Epithelial cell of prostate (primary cell): ENCODE results near the gene FOXN1.
"Not testable (repeated sequence)": the region's sequence is repeated elsewhere in the genome, so short reads cannot be mapped to it uniquely, and the experiment has no call there.

ENCODE experiments used
- DNase-seq: peaks from one replicate; pipeline ENCODE4 v3.0.0-alpha.2; 2011; ENCODE audit warnings: low read depth, low spot score
- H3K27ac ChIP-seq: fragments of 450-650 bp; 2 replicates; pipeline ENCODE4 v1.5.1; 2017; ENCODE audit warnings: mild to moderate bottlenecking

FOXN1 gene

GRCh38 chr17:28570716-28571360, 64.7 kb downstream of the FOXN1 start:
- DNase-seq = no peak
- no peak overlapping the region for H3K27ac ChIP-seq

GRCh38 chr17:28571361-28572122, 65.4 kb downstream of the FOXN1 start, which contains the start of gene PIGS:
Gene PIGS, minus strand, starts transcription at chr17:28571524. Its CDS starts 28 bp downstream, at chr17:28571496.
- peak; percentile 37 for DNase-seq
- no peak within 1 kb of the TSS for H3K27ac ChIP-seq

GRCh38 chr17:28572259-28573039, 66.3 kb downstream of the FOXN1 start:
- DNase-seq = no peak
- H3K27ac ChIP-seq = no peak overlapping the region

- H3K27ac ChIP-seq = no peak overlapping the region
- no peak for DNase-seq
These were observed 66.9 kb downstream of the FOXN1 start for GRCh38 chr17:28573040-28573380.

- no peak overlapping the region for H3K27ac ChIP-seq
- DNase-seq = no peak
These were observed 67.4 kb downstream of the FOXN1 start for GRCh38 chr17:28573521-28573920.

- DNase-seq = no peak
These were observed 67.9 kb downstream of the FOXN1 start for GRCh38 chr17:28573966-28574480.

DNA sequence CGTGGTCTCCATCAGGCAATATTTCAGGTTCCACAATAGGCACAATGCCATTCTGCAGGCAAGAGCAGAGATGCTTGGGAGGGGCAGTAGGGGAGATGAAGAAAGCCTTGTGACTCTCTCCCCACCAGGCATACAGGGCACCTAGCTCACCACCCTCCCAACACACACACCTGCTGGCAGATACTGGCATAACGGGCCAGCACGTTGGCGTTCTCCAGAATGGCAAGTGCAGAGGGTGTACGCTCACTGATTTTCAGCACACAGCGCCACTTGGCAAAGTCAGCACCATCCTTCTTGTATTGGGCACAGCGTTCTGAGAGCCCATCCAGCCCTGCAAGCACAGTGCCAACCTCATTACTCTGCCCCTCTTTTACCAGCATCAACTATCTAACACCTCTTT, 68.4 kb downstream of the FOXN1 start:
- no peak overlapping the region for H3K27ac ChIP-seq
- no peak for DNase-seq

More at GRCh38 chr17:28573966-28574480, 67.9 kb downstream of the FOXN1 start:
- no peak overlapping the region for H3K27ac ChIP-seq

GRCh38 chr17:28575126-28575795, 69.1 kb downstream of the FOXN1 start:
- no peak overlapping the region for H3K27ac ChIP-seq
- no peak for DNase-seq

DNA sequence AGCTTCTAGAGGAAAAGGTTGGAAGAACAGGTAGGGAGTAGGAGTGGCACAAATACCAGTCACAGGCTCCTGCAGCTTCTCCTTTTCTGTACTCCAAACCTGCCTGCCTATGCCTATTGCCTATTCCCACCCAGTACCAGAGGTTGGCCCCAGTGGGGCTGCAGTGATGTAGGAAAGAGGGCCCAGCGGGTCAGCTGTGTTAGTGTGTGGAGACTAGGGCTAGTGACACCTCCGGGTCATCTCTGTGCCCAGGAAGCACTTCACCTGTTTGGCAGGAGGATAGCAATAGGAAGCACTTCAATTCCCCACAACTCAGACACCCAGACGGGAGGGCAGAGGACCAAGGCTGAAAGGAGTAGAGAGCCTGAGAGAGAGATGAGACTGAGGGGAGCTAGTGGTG, 69.9 kb downstream of the FOXN1 start:
- DNase-seq, H3K27ac ChIP-seq: not testable (repeated sequence)

DNA sequence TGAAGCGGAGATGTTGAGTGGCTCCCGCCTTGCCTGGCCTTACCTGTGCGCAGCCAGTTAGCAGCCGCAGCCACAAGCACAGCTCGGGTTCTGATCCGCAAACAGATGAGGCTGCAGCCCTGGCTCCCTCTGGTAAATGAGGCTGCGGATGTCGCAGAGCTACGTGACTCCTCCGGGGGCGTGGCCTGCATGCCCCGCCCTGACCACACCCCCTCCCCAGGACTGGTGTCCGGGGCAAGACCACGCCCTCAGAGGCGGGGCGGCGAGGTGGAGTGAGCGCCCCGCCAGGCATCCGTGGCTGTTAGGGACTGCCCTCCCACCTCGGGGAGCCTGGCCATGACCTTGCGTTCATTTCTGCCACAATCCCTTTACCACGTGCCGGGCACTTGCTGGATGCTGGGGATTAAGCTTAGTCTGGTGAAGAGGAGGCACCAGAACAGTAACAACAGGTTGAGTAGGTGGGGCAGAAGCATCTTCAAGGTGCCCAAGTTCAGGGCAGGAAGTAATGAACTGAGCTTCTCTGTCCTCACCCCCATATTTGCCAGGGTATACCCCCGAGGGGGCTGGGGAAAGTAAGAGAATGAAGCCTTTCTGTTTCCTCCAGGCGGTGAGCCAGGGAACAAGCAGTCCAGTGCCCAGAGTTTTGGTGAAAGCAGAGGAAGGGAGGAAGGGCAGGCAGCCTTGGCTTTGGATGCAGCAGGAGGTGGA, 70.8 kb downstream of the FOXN1 start, which contains the start of gene ALDOC:
Gene ALDOC, minus strand, starts transcription at position 138 of the 708 bp plus-strand sequence. CDS start 1,363 bp downstream, outside the sequence.
- peak; percentile 69 for DNase-seq
- no peak within 1 kb of the TSS for H3K27ac ChIP-seq

GRCh38 chr17:28577466-28577824, 71.3 kb downstream of the FOXN1 start:
- H3K27ac ChIP-seq = no peak overlapping the region
- DNase-seq = no peak

DNA sequence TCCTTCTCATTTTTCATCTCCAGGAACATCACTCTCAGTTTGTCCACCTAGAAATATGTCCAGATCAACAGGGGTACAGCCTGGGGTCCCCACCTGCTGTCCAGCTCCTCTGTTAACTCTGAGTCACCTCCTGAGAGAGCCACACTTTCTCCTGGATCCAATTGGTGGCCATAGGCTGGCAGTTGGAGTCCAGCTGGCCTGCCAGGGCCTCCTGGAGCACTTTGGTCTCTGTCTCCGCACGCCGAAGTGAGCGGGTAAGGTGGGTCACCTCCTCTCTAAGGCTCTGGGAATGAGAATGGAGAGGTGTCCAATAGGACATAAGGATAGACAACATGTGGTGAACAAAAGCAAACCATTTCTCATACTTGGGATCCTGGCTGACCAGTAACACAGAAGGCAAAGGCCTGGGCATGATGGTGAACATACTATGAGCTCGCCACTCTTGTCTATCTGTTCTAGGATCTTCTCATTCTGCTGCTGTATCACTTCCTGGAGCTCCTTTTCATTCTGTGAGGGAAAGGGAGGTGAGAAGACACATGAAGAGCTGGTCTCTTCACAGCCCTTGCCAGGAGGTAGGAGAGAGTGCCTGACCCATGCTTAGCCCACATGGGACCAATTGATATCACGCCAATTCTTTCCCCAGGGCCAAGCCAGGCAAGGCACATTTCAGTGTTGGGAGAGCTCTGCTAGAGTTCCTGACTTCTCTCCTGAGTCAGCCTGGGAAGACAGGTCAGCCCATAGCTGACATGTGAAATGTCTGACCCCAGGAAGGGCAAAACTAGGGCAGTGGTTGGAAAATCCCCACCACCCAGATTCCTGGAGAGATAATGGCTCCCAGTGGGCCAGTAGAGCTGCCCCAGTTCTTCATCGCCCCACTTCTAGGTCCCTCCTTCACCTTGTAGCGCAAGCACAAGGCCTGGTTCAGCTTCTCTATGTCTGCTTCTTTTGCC, 72.4 kb downstream of the FOXN1 start:
- H3K27ac ChIP-seq = no peak overlapping the region

DNA sequence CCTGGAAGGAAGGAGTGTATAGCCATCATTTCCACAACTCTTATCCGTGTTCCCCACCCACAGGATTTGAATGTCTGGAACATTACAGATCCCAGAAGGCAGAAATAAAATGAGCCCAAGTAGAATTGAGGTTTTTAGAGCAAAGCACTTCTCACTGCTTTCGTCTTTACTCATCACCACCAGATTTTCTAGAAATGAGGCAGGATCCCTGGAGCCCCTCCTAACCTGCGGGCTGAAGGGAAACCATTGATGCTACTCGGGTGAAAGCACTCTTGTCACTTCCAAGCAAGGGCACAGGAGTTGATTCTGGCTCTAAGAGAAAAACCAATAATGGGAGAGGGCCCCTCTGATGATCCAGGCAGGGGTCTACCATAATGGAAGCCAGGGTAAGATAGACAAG, 73.4 kb downstream of the FOXN1 start:
- no peak for DNase-seq
- H3K27ac ChIP-seq = no peak overlapping the region

More for the DNA sequence above, 72.4 kb downstream of the FOXN1 start:
- no peak for DNase-seq

GRCh38 chr17:28580959-28581358, 74.8 kb downstream of the FOXN1 start:
- DNase-seq = no peak
- no peak overlapping the region for H3K27ac ChIP-seq

DNA sequence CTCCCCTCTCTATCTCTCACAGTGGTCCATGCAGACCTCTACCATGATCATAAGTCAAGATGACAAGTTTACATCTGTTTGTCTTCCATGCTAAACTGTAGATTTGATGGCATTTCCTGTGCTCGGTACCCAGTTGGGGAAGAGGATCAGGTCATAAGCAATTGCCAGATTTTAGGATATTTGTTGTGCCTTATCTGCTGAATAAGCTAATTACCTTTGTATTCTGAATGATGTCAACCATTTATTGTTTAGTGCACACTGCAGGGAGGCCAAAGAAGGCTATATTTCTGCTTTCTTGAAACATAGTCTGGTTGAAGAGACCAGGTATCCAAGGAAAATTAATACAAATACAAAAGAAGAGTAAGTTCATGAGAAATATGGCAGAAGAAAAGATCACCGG, 76.4 kb downstream of the FOXN1 start:
- DNase-seq = no peak
- no peak overlapping the region for H3K27ac ChIP-seq

DNA sequence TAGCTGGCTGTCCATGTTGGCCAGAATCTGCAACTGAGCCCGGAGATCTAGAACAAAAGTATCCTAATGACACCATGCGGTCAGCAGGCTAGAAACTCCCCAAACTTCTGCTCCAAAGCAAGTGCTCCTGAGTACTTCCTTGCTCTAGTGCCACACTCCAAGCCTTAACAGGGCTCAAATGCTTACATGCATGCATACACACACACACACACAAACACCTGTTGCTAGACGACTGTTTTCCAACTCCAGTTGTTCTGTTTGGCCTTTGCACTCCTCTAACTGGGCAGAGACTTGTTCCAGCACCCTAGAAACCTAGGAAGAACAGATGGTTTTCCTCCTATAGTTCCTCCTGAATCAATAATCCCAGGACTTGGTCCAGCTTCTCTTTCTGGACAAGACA, 78.3 kb downstream of the FOXN1 start:
- DNase-seq = no peak
- no peak overlapping the region for H3K27ac ChIP-seq

- H3K27ac ChIP-seq = no peak overlapping the region
- no peak for DNase-seq
These were observed 79.7 kb downstream of the FOXN1 start for GRCh38 chr17:28585851-28586250.
